ENCODE results near the gene OR5K2.

OR5K2 gene

DNA sequence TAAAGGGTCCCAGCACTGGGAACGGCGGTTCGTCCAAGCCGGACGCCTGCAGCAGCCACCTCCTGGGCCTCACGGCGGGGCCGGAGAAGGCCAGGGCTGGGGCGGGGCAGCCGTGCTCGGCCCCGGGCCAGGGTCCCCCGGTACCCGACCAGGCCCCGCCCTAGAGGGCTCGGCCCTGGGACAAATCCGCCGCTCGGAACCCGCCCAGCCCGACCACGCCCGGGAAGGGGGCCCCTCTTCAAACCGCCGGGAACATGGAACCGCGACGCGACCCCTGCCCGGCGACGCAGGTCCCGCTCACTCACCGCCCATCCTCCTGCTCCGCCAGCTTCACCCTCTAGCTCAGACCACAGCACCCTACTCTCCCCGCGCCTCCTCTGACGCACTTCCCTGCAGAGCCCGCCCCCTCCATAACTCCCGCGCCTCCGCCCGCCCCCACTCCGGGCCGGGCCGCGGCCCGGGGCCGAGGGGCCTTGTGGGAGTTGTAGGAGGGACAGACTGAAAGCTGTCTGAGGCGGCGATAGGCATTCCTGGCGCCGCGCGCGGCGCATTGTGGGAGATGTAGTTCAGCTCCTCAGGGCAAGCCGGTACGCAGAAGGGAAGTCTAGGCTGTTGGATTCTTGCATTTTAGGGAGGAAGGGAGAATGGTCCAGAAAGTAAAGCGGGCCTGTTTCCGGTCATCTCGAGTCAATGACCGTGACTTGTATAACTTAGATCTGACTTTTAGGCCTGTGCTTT lies 25.2 kb downstream of the OR5K2 start, which contains the start of gene CLDND1:
Gene CLDND1 (minus strand): TSS at position 359 of the 738 bp plus-strand sequence. CDS start 1,478 bp downstream, outside the sequence.
- peak; percentile 97 to 99 (median 98) for DNase-seq

DNA sequence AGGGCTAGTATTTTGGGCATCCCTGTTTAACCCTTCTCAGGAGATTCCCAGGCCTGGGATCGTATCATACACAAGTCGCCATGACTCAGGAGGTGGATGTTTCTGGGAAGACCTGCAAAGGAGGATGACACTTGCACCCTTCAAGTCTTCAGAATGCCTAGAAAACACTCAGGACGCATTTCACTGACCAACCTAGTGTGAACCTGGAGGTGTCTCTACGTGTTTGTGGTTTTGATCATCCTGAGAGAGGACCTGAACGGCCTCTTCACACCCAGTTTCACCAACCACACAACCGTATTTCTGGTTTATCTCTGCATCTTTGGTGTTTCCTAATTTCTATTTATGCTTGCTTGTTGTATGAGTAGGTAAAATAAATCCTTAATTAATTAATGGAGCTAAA lies 28.0 kb downstream of the OR5K2 start:
- DNase-seq, result no peak

DNA sequence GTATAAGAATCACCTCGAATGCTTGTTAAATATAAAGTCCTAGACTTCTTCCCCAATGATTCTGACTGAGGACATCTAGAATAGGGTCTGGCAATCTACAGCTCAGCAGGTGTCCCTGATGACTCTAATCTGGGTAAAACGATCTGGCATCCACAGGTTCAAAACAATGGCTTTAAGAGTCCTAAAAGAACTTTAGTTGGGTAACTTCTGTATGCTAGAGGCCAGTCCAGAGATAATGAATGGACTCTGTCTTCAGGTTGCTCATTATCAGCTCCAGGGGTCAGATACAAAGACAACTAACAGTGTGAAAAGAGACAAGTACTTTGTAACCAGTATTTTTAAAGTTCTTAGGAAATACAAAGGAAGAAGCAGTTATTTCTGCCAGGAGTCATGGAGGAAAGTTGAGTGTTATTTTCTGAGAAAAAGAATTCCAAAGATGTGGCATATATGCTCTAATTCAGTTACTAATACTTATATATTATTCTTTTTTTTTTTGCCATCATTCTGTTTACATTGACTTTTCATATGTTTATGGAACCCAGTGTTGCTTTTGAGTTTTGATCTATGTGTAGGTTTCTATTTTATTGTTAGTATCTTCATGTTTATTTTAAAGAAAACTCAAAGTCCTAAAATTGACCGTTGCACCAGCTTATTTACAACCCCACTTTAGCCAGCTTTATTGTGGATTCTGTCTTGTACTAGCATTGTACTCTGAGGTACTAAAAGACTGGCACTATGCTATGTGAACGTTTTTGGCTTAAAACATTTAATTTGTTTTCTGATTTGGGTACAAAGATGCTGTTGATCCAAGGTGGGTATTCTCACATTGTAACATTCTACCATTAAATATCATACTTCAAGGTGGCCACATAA lies 31.2 kb downstream of the OR5K2 start:
- no peak for DNase-seq

DNA sequence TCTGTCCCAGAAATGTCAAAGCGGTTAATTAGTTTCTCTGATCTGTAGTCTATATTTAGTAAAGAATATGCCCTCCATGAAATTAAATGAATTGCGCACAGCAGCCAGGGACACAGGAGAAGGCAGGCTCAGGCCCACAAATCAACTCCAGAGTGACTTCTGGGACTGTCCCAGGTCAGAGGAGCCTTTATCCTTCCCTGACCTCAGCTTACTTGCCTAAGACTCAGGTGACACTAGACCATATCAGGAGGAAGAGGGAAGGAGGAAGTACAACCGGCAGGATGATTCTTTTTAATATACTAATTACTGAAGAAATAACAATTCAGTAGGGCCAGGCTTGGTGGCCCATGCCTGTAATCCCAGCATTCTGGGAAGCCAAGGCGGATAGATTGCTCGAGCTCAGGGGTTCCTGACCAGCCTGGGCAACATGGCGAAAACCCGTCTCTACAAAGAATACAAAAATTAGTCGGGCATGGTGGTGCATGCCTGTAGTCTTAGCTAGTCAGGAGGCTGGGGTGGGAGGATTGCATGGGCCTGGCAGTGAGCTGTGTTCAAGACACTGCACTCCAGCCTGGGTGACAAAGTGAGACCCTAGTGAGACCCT lies 32.5 kb downstream of the OR5K2 start:
- DNase-seq, result peak in 1 of 3 donors; percentile 9

DNA sequence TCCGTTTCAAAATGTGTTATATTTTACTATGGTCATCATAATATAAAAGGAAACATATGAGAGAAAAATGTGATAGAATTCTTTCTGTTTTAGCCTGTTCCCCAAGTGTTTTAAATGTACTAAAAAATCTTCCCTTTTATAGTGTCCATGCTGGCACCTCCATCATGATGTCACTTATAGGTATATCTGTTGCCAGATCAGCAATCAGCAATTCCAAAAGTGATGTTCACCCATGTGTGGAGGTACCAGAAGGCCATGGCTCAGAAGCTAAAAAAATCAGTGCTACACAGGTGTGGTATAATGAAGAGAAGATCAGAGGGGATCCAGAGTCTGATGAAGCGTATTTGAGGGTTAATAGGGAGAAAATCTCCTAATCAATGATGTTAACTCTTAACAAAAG lies 33.2 kb downstream of the OR5K2 start:
- no peak for DNase-seq

DNA sequence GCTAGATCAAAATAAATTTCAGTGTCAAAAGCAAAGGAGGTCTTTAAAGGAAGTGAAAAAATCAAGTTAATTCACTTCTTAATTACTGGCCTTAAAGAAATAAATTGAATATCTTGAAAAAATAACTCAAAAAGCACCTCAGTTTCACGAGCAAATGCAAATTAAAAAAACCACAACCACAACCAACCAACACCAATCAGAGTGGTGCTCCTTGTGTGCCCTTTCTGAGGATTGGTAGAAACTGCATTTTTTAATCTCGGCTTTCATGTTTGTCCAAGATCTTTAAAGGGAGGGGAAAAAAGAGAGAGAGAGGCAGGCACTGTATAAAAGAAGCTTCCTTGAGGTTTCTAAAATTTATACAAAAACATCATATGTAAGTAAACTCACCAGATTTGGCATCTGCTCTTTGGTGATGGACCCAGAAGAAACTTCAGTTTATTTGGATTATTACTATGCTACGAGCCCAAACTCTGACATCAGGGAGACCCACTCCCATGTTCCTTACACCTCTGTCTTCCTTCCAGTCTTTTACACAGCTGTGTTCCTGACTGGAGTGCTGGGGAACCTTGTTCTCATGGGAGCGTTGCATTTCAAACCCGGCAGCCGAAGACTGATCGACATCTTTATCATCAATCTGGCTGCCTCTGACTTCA lies 34.3 kb downstream of the OR5K2 start, which contains the start of gene GPR15:
Gene GPR15 (plus strand): TSS at position 357 of the 653 bp plus-strand sequence. CDS start 56 bp downstream, at position 413.
- DNase-seq, result no peak

- no peak for DNase-seq
Measured at GRCh38 chr3:98532275-98532637, 34.8 kb downstream of the OR5K2 start.

- DNase-seq, result no peak
Measured at GRCh38 chr3:98532709-98533571, 35.5 kb downstream of the OR5K2 start.

GRCh38 chr3:98534168-98534567 lies 36.7 kb downstream of the OR5K2 start:
- DNase-seq, result no peak

DNA sequence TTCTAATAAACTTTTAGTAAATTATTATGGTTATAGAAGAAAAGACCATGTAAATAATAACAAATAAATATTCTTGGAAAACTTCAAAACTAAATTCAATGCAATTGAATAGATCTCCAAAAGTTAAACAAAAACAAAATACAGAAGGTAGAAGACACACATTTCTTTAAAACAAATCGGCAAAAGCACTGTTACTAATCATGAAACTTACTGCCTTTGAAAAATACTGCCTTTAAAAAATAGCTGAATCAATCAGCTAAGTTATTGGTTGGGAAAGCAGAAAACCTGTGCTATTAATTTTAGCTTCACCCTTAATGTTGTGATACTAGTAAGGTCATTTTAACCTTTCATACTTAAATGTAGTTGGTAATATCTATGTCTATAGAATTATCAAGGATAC lies 37.3 kb downstream of the OR5K2 start:
- no peak for DNase-seq

DNA sequence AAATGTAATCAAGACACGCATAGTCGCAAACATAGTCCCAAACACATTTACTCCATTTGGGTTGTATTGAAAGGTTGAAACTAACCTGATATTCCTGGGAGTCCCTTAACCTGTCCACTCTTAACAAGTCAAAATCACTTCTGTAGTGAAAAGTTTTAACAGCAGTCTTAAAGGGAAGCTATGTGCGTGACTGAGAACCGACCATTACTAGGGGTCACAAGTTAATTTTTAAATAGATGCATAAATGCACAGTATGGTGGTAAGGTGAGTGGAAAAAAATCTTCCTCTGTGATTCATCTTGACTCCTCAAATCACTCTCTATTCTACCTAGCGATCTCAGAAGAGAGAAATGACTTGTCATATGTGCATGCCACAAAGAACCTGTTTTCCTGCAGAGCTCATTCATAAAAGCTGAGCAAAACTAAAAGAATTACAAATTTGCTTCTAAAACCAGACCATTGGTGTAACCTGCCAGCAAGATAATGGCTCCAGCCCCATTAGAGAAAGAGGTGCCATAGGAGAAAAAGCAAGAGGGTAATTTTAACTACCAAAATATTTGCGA lies 39.1 kb downstream of the OR5K2 start:
- no peak for DNase-seq

DNA sequence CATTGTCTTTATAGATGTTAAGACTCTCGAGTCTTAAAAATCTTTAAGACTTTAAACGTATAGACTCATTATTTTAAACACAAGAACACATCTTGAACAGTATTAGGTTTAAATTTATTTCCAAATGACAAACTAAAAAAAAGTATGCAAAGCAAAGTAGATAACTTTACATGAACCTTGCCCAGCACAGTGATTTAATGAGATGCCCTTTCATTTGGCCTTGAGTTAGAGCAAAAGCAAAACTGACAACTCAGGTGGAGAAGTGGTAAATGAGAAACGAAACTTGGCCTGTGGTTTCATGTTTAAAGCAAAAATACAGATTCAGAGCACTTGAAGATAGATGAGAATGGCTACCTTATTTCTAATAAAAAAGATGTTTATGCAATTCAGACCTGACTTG lies 42.9 kb downstream of the OR5K2 start:
- peak in 2 of 3 donors; percentile 14 to 28 for DNase-seq

DNA sequence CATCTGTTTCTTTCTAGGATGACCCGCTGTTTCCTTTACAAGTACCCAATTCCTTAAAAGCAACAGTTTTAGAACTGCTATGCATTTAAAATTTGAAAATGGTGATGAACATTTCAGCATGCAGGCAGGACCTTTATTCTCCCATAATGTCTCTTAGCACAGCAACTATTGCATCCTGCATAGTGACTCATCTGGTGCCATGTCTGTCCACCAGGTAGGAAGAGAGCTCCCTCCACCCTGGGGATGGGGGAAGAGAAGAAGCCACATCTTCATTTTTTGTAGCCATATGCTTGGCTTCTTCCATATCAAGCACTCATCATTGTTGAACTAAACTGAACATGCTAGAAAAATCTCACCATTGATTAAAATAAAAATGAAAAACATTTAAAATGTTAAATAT lies 44.2 kb downstream of the OR5K2 start:
- DNase-seq, result no peak

- no peak for DNase-seq
Measured at GRCh38 chr3:98542623-98543022, 45.1 kb downstream of the OR5K2 start.

GRCh38 chr3:98545940-98546339 lies 48.5 kb downstream of the OR5K2 start:
- no peak for DNase-seq
